ENCODE measurements around the gene IMMT. TPM values are rescaled to one million over a fixed set of nuclear protein-coding genes. Genes with fewer than 3 reads are reported as not detected.

Gene IMMT
- total RNA-seq, 1 experiment from 2014 or later: 94.1 TPM

DNA sequence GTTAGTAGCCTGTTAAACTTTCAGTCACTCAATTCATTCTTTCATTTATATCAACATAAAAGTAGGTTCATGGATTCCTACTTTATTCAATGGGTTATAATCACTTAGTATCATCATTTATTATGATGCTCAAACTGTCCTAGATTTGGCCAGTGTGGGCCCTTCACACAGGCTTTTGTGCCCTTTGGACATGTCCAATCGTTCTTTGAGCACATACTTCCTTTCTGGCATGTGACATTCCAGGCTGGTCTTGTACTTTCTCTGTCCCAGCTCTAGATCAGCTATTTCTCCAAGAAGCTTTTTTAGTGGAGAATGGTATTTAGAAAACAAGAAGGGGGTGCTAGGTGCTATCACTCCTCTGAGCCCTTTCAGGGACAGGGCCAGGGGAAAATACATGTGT, 101.0 kb downstream of the IMMT start:
- no peak for DNase-seq (ENCODE audit: low read depth)

Small RNA genes within 50 kb of the gene (small RNA-seq; reads per million reads assigned to genes)
- gene MIR4779: not detected
- gene RF00019: not detected
- 159 reads per million, percentile 96 among the genes with 10 or more reads in this experiment for gene SNORD94

Other genes with a start within 250 kb of the IMMT start
- gene POLR1A, start 89.6 kb downstream of the IMMT start, total RNA-seq (2014; rRNA removed; shearing (Covaris generic)): 16.8 and 19.3 TPM in 2 replicates
- 81.9 and 84.8 TPM in 2 replicates for gene PTCD3, start 89.2 kb downstream of the IMMT start, total RNA-seq (2014; rRNA removed; shearing (Covaris generic))
- gene MRPL35, start 4.0 kb upstream of the IMMT start, total RNA-seq (2014; rRNA removed; shearing (Covaris generic)): 98.9 and 103 TPM in 2 replicates
- 0.13 TPM in 1 of 2 replicates, not detected in the other for gene REEP1, start 142.2 kb upstream of the IMMT start, total RNA-seq (2014; rRNA removed; shearing (Covaris generic))
- gene KDM3A, start 245.9 kb upstream of the IMMT start, total RNA-seq (2014; rRNA removed; shearing (Covaris generic)): 13.7 and 14.8 TPM in 2 replicates

Data from HT1080 (cell line).